ENCODE measurements around the gene CELF2. TPM values are rescaled to one million over a fixed set of nuclear protein-coding genes. Genes with fewer than 3 reads are reported as not detected.

CELF2 gene
- total RNA-seq, 1 donor from 2014 or later, result 71.2 TPM

GRCh38 chr10:11256896-11257295, 239.2 kb downstream of the CELF2 start:
- intact Hi-C loops (cut with DNase I), result no loop called here
- DNase-seq (ENCODE audit: missing footprints) (no peak), ATAC-seq (no peak)

- DNase-seq (ENCODE audit: missing footprints), result no peak
- ATAC-seq, result no peak
These were observed 239.9 kb downstream of the CELF2 start for GRCh38 chr10:11257440-11258090.

DNA sequence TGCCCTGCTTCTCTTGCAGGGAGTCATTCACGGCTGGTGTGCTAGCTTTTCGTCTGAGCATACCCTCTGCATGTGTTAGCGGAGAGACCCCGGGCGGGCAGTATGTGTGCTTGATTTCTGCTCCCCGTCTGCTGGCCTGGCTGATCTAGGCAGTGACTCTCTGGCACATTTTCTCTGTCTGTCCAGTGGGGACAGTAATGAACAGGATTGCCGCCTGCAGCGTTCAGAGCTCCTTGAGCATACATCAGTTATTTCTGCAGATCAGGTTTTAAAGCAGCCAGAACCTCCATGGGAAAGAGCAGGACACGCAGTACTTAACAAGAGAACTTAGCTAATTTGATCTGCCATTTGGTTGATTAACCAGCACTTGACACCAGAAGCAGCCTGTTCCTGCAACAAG, 242.5 kb downstream of the CELF2 start:
- intact Hi-C loops (cut with DNase I), result loop anchor here (2.0 to 5.0 kb wide), 5 partner anchors 17 to 213 kb away; no protein-coding TSS in a partner anchor
- no peak for ATAC-seq

More at GRCh38 chr10:11257440-11258090, 239.9 kb downstream of the CELF2 start:
- intact Hi-C loops (cut with DNase I), result no loop called here

DNA sequence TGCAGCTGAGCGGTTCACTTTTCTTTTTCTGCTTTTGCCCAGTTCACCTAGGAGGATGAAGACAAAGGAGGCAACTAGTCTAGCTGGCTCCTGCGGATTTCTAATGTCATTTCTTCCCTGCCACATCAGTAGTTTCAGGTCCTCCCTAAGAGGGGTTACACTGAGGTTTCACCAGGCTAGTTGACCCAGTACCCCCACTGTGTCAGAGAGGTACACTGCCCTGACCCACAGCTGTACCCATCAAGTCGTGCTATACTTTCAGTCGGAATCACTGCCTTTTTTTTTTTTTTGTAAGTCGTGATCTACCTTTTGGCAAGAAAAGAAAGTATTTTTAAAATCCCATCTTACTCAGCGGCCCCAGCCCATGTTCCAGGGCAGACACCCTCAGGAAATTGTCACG, 243.5 kb downstream of the CELF2 start:
- ATAC-seq, result no peak
- DNase-seq (ENCODE audit: missing footprints), result no peak
- intact Hi-C loops (cut with DNase I), result loop anchor here (2.0 to 5.0 kb wide), 5 partner anchors 18 to 214 kb away; no protein-coding TSS in a partner anchor

More for the DNA sequence above, 242.5 kb downstream of the CELF2 start:
- no peak for DNase-seq (ENCODE audit: missing footprints)

DNA sequence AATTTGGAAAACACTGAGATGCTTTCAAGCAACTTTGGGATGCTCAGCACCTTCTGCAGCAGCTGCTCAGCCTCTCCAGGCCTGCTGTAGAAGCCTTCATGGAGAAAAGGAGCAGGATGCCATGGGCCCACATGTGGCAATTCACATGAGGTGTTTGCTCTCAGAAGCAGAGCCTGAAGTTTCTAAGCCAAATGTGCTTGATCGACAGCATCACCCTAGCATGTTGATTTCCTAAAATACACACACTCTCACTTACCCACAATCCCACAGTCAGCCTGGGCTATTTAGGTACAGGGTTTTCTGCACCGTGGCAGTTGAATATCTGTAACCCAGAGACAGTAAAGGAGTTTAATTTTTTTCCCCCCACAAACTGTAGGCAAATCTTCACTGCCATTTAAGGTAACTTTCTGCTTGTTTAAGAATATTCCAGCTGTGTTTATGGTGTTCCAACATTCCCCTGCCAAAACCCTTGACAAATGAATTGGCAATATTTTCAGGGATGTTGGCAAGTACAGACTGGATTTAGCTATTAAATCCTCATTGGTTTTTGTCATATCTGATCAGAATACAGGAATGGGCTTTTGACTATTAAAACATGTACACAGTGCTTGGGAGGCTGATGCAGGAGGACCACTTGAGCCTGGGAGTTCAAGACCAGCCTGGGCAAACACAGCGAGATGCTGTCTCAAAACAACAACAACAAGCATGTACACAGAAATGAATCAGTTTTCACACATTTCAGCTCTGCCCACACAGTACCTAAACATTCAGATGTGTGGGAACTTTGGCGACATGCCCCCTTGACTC, 244.2 kb downstream of the CELF2 start:
- intact Hi-C loops (cut with DNase I), result loop anchor here (2.0 to 5.0 kb wide), 5 partner anchors 19 to 215 kb away; no protein-coding TSS in a partner anchor
- ATAC-seq, result peak; percentile 85
- no peak for DNase-seq (ENCODE audit: missing footprints)

DNA sequence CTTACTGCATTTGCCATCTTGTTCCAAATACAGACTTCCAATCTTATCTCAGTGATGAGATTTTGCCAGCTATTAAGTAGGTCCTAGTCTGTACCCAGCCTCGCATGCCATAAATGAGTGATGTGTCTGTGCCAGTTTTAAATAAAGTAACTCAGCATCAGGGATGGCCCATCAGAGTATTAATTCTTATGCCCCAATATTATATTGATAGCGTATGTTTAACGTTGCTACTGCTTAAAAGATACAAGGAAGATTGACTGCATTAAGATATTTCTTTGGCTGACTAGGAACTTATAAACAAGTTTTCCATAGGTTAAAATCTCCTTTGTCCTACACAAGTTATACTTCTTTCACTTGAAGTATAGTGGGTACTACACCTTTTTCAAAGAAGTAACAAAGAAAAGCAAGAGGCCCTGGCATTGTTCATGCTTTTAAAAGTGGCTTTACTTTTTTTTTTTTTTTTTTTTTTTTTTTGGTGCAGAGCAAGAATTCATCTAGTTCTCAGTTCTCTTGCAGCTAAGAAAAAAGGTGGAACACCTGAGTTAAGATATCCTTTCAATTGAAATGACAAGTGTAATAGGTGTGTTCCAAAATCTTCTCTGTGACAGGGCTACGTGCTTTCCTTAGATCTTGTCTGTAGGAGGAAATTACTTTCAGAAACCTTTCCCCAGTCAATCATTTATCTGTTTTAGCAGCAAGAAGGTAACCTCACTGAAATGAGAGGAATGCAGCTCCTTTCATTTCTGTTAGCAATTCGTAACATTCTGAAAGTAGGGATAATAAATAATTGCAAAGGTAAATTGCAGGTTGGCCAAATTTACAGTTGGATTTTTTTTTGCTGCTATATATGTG, 245.0 kb downstream of the CELF2 start:
- DNase-seq (ENCODE audit: missing footprints), result no peak
- ATAC-seq, result peak; percentile 47
- intact Hi-C loops (cut with DNase I), result loop anchor here (5.0 kb wide), 4 partner anchors 65 to 215 kb away; no protein-coding TSS in a partner anchor

DNA sequence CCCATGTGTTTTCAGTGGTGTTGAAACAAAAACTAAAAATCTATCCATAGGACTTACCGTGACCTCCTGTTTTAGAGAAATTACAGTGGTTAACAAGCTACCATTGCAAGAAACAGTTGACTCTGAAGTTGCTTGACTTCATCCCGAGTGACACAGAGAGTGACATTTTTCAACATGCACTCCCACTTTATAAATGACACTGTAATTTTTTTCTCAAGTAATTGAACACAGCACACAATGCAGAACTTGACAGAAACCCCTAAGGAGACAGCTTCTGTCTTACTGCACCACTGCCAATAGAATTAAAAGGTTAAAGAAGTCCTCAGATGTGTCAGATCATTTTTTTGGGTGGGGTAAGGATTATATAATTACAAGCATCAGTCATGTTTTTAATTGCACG, 246.1 kb downstream of the CELF2 start:
- DNase-seq (ENCODE audit: missing footprints) (no peak), ATAC-seq (no peak)
- intact Hi-C loops (cut with DNase I), result loop anchor here (5.0 kb wide), 4 partner anchors 66 to 216 kb away; no protein-coding TSS in a partner anchor

GRCh38 chr10:11264296-11265048, 246.8 kb downstream of the CELF2 start:
- intact Hi-C loops (cut with DNase I), result loop anchor here (5.0 kb wide), 5 partner anchors 67 to 237 kb away; no protein-coding TSS in a partner anchor
- ATAC-seq, result peak; percentile 31
- no peak for DNase-seq (ENCODE audit: missing footprints)

DNA sequence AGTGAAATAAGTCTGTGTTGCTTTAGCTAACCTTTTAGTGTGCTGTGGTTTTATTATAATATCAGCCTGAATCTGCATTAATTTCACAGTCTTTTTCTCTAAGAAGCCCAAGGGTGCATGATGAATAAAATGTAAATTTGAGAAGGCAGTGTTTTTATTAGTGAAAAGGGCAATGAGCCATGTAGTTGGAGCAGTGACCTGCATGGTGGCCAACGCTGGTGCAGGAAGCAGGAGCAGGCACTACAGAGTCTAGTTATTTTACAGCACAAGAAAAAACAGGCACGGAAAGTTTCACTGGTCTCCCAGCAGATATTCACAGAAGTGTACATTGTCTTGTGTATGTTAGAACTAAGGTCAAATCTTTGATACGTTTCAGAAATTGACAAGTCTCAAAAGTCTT, 247.8 kb downstream of the CELF2 start:
- intact Hi-C loops (cut with DNase I), result loop anchor here (5.0 kb wide), 1 partner anchor 238 kb away; no protein-coding TSS in a partner anchor
- DNase-seq (ENCODE audit: missing footprints) (no peak), ATAC-seq (no peak)

DNA sequence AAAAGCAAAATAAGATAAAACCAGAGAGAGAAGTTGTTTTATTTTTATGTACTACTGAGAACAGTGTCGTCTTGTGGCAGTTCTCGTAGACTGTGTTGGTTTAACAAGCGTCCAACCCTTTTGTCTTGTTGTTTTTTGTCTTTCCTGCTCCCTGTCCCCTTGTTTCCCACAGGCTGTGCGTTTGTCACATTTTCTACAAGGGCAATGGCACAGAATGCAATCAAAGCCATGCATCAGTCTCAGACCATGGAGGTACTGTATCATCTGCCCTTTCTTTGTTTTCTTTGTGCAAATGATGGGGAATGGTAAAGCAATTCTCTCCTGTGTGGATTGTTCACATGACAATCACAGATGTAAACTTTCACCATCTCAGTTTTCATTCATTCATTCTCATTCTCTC, 248.8 kb downstream of the CELF2 start:
- intact Hi-C loops (cut with DNase I), result loop anchor here (5.0 kb wide), 1 partner anchor 239 kb away; no protein-coding TSS in a partner anchor
- ATAC-seq (no peak), DNase-seq (ENCODE audit: missing footprints) (no peak)

DNA sequence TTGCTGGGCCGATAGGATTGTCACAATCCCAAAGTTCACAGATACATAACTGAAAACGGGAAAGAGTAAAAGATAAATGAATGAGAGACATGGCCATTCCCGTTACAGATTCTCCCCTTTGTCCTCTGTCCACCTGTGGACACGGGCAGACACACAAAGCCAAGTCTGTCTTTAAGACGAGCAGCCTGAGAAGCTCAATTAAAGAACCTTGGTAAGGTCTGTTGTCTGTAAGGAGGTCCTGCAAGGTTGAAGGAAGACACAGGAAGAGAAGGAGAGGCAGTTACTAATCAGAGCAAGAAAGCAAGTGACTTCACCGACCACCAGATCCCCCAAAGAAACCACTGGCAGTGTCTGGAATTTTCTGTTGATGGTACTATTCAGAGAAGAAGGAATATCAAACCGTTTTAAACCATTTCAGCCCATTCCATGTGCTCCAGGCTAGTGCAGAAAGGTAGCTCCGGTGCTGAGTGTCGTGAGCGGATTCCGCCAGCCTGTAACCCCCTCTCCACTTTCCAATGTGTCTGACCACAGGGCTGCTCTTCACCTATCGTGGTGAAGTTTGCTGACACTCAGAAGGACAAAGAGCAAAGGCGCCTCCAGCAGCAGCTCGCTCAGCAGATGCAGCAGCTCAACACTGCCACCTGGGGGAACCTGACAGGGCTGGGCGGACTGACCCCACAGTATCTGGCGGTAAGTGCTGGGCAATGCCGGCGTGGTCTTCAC, 252.6 kb downstream of the CELF2 start:
- intact Hi-C loops (cut with DNase I), result no loop called here
- DNase-seq (ENCODE audit: missing footprints) (peak; percentile 85), ATAC-seq (peak; percentile 90)

- DNase-seq (ENCODE audit: missing footprints) (no peak), ATAC-seq (no peak)
- intact Hi-C loops (cut with DNase I), result no loop called here
These were observed 253.1 kb downstream of the CELF2 start for GRCh38 chr10:11270858-11271179.

DNA sequence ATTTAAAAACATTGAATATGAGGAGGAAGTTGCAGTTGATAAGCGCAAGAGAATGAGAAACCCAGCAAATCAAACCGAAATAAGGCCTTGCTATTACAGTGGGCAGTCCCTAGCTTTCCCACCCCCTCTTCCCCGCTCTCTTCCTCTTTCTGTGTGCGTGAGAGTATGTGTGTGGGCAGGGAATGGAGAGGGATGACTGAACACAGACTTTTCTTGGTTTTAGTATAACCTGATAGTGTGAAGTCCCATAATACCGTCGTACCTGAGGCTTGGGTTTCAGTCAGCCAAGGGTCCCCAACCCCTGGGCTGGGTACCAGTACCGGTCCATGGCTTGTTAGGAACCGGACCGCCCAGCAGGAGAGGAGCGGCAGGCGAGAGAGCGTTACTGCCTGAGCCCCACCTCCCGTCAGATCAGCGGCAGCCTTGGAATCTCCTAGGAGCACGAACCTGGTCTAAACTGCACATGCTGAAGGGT, 255.3 kb downstream of the CELF2 start:
- intact Hi-C loops (cut with DNase I), result no loop called here
- ATAC-seq (no peak), DNase-seq (ENCODE audit: missing footprints) (no peak)

- ATAC-seq (no peak), DNase-seq (ENCODE audit: missing footprints) (no peak)
- intact Hi-C loops (cut with DNase I), result no loop called here
These were observed 256.8 kb downstream of the CELF2 start for GRCh38 chr10:11274452-11274851.

- ATAC-seq (no peak), DNase-seq (ENCODE audit: missing footprints) (no peak)
These were observed 258.0 kb downstream of the CELF2 start for GRCh38 chr10:11275651-11276050.

DNA sequence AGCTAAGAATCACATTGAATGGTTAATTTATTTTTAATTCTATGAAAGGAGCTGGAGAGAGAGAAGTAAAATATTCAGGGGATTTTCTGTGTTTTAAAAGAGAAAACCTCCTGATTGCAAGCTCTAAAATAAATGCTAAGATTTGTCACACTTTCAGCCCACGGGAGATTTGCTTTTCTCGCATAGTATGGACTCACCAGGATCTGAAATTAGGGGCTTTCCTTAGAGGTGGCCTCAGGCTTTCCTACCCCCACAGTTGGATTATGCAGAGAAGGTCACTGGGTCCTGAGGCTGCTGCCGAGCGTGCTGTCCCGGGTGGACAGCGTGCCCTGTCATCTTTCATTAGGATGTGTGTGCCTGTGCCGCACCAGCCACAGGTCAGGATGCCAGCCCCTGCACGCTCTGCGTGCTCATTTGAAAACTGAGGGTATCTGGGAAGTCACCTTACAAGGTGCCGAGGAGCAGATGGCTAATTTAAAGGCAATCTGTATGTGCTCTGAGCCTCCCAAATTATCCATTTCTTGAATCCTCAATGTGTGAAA, 258.8 kb downstream of the CELF2 start:
- DNase-seq (ENCODE audit: missing footprints) (no peak), ATAC-seq (no peak)
- intact Hi-C loops (cut with DNase I), result no loop called here

More at GRCh38 chr10:11275651-11276050, 258.0 kb downstream of the CELF2 start:
- intact Hi-C loops (cut with DNase I), result no loop called here

DNA sequence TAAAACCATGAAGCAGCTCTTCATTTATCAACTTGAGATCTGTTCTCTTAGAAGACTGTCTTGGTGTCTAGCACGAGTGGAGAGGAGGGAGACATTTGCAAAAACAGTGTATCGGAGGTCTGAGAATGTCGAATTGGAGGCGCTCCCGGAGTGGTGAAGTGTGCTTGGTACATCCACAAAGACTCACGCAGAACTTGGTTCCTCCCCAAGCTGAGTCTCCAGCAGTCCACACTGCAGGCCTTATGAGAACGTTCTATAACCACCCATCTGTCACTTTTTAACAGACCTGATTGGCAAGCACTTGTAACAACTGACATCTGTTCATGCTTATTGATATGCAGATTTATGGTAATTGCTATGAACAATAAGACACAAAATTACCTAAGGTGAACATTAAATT, 261.6 kb downstream of the CELF2 start:
- ATAC-seq (no peak), DNase-seq (ENCODE audit: missing footprints) (no peak)
- intact Hi-C loops (cut with DNase I), result no loop called here

All from Right ventricle myocardium inferior (tissue), 1 donor.